ENCODE data around the gene ALOX15.
"Not testable (repeated sequence)": the region's sequence is repeated elsewhere in the genome, so short reads cannot be mapped to it uniquely, and the experiment has no call there.

ALOX15 gene

GRCh38 chr17:4648741-4649140 lies 7.3 kb upstream of the ALOX15 start:
- DNase-seq (ENCODE audit: low spot score) = no peak

- DNase-seq (ENCODE audit: low spot score) = no peak
Observed at GRCh38 chr17:4645642-4646041, 4.2 kb upstream of the ALOX15 start.

GRCh38 chr17:4643676-4644075 lies 2.2 kb upstream of the ALOX15 start:
- no peak for DNase-seq (ENCODE audit: low spot score)

DNA sequence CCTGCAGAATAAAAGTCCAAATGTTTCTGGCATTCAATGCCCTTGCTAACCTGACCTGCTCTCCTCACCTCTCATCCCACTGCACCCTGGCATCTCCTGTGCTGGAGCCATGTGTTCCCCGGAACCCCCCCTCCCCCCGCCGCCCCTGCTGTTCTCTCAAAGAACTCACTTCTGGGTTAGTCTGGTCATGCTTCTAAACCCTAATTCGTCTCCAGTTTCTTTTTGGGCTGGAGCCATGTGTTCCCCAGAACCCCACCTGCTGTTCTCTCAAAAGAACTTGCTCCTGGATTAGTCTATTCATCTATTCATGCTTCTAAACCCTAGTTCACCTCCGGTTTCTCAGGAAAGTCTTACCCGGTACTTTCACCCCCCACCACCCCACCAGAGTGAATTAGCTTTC lies 808 bp upstream of the ALOX15 start:
- no peak for DNase-seq (ENCODE audit: low spot score)

GRCh38 chr17:4640569-4641188 lies 799 bp downstream of the ALOX15 start:
- DNase-seq (ENCODE audit: low spot score) = not testable (repeated sequence)

DNA sequence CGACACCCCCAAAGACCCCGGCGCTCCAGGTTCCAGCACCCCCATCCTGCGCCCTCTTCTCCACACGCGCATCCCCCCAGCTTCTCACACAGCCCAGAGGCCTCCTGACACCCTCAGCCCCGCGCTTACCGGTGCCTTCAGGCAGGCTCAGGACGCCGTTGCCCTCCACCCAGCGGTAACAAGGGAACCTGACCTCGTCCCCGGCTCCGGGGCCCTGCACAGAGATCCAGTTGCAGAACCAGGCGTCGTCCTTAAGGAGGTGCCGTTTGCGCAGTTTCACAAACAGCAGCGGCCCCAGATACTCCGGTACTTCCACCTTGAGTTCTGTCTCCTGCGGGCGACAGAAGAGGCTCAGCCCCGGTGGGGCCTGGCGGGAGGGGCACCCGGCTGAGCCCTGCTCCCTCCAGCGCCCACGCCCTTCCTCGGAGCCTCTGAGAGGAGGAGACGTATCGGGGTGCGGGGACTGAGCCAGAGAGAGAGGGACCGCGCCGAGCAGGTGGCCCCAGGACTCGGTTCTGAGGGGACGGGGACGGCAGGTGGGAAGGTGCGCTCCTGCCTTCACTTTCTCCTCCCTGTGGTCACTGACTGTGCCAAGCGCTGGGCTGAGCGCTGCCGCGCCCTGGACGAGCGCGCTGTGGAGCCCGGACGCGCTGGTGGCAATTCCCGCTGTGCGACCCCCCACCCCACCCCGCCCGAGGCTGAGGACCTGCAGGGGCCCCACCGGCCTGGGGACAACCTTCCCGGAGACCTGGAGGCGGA lies 2.0 kb downstream of the ALOX15 start:
- DNase-seq (ENCODE audit: low spot score) = not testable (repeated sequence)

- not testable (repeated sequence) for DNase-seq (ENCODE audit: low spot score)
Observed at GRCh38 chr17:4638766-4639165, 2.7 kb downstream of the ALOX15 start.

DNA sequence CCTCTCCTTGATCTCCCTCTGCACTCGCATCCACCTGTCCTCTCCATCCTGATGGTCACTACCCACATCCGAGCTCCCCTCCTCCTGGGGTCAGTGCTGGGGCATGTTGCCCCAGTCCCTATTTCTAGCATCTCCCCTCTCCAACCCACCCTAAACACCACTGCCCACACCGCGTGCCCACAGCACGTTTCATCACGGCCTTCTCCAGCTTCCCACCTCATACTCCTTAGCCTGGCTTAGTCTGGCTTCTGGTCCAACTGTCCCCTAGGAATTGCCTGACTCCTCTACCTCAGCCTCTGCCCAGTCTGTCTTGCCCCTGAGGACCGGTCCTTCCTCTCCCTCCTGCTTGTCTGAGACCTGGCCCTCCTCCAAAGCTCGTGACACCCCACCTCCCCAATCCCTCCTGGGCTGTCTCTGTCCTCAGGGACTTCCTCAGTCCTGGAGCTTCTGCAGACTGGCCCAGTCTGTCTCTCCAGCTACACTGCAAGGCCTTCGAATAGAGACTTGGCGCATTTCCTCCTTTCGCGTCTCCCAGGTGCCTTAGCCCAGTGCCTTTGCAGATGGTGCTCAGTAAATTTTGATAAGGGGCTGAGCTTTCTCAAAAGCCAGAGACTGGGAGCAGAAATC lies 4.9 kb downstream of the ALOX15 start:
- no peak for DNase-seq (ENCODE audit: low spot score)

DNA sequence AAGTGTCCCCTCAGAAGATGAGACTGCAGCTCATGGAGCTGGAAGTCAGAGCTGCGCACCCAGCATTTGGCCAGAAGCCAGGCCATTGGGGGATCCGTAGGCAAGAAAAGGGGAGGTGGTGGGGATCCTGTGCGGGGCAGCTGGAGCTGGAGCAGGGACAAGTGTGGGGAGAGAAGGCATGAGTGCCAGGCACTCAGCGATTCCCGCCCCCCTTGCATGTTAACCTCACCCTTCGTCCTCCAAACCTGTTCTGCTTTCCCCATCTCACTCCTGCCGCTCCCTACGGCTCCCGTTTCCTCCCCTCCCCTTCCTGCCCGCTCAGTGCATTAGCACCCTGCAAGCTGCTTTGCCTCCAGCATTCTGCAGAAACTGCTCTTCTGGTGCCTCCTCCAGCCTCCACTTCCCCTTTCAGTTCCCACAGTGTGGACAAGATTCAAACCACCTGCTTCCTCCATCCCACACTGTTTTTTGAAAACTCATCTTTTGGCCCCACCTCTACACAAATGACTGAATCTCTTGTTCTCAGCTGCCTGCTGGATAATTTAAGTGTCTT lies 5.6 kb downstream of the ALOX15 start:
- no peak for DNase-seq (ENCODE audit: low spot score)

DNA sequence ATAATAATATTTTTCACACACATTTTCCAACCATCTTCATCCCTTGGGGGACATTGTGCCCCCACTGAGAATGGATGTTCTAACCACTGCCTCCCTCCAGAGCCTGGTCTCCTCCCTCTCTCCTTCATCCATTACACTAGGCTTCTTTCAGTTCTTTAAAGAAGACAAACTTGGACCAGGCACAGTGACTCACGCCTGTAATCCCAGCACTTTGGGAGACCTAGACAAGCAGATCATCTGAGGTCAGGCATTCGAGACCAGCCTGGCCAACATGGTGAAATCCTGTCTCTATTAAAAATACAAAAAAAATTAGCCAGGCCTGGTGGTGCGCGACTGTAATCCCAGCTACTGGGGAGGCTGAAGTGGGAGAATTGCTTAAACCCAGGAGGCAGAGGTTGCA lies 6.5 kb downstream of the ALOX15 start:
- DNase-seq (ENCODE audit: low spot score) = no peak

DNA sequence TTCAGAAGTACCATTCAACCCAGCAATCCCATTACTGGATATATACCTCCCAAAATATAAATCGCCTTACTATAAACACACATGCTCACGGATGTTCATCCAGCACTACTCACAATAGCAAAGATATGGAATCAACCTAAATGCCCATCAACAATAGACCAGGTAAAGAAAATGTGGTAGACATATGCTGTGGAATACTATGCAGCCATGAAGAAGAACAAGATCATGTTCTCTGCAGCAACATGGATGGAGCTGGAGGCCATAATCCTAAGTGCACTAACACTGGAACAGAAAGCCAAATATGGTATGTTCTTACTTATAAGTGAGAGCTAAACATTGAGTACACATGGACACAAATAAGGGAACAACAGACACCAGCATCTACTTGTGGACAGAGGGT lies 7.8 kb downstream of the ALOX15 start:
- DNase-seq (ENCODE audit: low spot score) = no peak

- no peak for DNase-seq (ENCODE audit: low spot score)
Observed at GRCh38 chr17:4632581-4632920, 8.9 kb downstream of the ALOX15 start.

- no peak for DNase-seq (ENCODE audit: low spot score)
Observed at GRCh38 chr17:4631836-4632580, 9.5 kb downstream of the ALOX15 start.

DNA sequence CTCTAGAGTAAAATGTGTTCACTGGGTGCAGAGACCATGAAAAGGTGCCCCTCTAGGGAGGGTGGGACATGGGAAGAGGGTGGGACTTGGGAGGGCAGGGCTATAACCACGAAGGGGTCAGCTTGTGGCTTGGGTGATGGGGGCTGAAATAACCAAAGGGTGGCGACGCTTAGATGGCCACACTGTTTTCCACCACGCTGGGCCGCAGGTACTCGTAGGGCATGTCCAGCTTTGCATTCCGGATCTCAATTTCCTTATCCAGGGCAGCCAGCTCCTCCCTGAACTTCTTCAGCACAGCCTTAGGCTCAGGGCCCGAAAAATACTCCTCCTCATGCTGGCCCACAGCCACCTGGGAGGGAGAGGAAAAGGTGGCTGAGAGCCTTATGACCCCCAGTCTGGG lies 10.0 kb downstream of the ALOX15 start:
- no peak for DNase-seq (ENCODE audit: low spot score)

- no peak for DNase-seq (ENCODE audit: low spot score)
Observed at GRCh38 chr17:4626734-4627256, 14.7 kb downstream of the ALOX15 start.

DNA sequence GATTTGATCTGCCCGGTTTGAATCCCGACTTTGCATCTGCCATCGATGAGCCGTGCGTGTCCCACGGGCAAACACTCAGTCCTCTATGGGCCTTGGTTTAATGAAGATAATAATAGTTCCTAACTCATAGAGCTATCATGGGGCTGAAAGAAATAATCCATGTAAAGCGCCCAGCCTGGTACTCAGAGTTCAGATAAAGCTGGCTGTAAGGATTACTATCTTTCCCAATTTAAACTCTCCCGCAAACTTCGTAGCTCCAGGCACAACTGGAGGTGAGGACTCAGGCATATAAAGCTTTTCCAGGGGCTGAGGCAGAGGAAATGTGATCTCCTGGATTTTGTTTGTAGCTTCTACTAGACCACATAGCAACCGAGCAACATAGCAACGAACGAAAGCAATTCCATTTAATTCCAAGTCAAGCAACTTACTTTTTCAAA lies 16.3 kb downstream of the ALOX15 start:
- no peak for DNase-seq (ENCODE audit: low spot score)

GRCh38 chr17:4624451-4624911 lies 17.0 kb downstream of the ALOX15 start:
- DNase-seq (ENCODE audit: low spot score) = not testable (repeated sequence)

GRCh38 chr17:4623249-4623648 lies 18.2 kb downstream of the ALOX15 start:
- DNase-seq (ENCODE audit: low spot score) = no peak

DNA sequence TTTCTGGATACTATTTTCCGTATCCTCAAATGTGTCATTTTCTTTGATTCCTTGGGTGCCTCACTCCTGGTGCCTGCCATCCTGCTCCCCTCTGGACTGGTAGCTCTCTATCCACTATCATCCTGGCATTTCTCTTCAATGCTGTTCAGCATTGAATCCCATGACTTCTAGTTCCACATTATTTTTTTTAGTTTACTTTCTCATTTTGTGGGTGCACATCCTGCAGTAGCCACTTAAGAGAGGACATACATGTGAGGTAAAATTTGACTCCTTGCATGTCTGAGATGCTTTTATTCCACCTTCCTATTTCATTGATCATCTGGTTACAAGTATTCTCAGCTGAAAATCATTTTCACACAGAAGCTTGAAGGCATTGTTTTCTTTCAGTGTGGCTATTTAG lies 19.1 kb downstream of the ALOX15 start:
- DNase-seq (ENCODE audit: low spot score) = no peak

DNA sequence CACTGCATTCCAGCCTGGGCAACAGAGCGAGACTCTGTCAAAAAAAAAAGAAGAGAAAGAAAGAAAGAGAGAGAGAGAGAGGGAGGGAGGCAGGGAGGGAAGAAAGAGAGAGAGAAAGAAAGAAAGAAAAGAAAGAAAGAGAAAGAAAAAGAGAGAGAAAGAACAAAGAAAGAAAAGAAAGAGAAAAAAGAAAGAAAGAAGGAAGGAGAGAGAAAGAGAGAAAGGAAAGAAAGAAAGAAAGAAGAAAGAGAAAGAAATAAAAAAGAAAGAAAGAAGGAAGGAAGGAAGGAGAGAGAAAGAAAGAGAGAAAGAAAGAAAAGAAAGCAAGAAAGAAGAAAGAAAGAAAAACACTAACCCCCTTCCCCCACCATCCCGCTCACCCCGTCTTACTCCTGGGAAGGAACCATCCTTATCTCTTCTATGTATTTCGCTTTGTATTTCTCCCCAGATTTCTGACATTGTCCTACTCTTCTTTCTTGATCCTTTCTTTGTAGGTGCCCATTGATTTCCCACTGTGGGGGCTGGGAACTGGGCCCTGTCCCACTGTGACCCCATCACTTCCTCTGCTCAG lies 20.9 kb downstream of the ALOX15 start:
- DNase-seq (ENCODE audit: low spot score) = no peak

DNA sequence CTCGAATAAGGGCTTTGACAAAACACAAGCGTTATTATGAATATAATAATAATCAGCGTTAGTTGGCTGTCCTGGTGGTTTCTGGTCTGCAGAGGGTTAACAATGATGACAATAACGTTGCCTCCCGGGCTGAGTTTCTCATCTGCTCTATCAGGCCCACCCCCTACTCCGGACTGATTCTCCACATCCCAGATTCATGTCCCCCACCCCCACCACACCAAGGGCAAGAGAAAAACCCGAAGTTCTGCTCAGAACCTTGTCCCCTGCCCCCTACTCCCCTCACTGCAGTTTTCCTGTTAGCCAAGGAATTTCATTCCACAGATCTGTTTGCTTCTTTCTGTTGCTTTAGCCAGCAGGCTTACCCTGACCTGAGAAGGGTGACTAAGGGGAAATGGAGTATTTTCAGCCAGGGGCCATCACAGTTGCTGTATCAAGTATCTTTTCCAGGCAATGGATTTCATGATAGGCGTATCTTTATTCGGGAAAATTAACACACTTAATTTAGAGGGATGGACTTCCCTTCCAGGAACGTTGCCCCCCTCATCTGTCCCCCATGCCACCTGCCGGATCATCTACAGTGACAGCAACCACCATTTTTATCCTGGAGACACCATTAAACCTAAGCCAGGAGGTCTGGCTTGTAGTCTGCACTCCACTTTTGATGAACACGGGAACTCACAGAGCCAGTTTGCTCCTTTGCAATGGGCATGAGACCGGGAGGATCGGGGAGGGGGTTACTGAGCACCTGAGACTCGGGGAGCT lies 23.7 kb downstream of the ALOX15 start:
- no peak for DNase-seq (ENCODE audit: low spot score)

Measured in LoVo (cell line).